ENCODE data around the gene DENND2D.

DNA sequence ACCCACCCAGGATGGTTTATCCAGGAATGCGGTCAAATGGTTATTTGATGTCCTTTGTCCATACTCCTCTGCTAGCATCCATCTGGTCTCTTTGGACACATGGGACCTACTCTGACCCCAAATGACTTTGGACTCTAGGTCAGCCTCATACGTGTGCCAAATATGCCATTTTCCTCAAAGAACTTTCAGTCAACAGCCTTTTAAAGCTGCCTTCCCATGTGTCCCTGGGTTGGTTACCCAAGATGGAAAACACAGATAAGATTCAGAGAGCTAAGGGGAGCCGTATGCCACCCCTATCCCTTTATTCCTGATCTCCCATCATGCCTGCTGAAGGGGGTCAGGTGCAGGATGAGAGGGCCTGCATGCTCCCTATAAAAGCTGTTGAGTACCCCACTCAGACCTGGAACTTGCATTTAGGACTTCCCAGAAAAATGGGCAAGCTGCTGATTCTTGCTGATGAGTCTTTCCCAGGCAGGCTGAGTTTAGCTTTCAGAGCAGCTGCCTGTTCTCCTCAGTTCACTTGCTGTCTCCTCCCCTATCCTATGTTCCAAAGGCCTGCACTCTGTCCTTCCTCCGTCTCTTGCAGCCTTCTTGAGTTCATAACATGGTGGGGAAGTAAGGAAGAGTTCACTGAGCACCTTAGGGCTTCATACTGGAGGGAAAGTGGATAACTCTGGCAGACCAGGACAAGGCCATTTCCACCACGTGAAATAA lies 46.8 kb upstream of the DENND2D start:
- TF ChIP-seq, protein P1, sequence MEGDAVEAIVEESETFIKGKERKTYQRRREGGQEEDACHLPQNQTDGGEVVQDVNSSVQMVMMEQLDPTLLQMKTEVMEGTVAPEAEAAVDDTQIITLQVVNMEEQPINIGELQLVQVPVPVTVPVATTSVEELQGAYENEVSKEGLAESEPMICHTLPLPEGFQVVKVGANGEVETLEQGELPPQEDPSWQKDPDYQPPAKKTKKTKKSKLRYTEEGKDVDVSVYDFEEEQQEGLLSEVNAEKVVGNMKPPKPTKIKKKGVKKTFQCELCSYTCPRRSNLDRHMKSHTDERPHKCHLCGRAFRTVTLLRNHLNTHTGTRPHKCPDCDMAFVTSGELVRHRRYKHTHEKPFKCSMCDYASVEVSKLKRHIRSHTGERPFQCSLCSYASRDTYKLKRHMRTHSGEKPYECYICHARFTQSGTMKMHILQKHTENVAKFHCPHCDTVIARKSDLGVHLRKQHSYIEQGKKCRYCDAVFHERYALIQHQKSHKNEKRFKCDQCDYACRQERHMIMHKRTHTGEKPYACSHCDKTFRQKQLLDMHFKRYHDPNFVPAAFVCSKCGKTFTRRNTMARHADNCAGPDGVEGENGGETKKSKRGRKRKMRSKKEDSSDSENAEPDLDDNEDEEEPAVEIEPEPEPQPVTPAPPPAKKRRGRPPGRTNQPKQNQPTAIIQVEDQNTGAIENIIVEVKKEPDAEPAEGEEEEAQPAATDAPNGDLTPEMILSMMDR (IDR thresholded peaks at IDR 0.05): no peak
- no peak for TF ChIP-seq POLR2A (IDR thresholded peaks at IDR 0.05)
